GM21737 (cell line): ENCODE results near the gene TRIM28.
"Not testable (repeated sequence)": the region's sequence is repeated elsewhere in the genome, so short reads cannot be mapped to it uniquely, and the experiment has no call there.

Experiments
- ATAC-seq: cut with Tn5 transposase; IDR thresholded peaks from one replicate; pipeline ENCODE4 v1.9.1; 2021; ENCODE audit warnings: mild to moderate bottlenecking, moderate library complexity; ENCODE audit not compliant: unreplicated experiment

TRIM28 gene

DNA sequence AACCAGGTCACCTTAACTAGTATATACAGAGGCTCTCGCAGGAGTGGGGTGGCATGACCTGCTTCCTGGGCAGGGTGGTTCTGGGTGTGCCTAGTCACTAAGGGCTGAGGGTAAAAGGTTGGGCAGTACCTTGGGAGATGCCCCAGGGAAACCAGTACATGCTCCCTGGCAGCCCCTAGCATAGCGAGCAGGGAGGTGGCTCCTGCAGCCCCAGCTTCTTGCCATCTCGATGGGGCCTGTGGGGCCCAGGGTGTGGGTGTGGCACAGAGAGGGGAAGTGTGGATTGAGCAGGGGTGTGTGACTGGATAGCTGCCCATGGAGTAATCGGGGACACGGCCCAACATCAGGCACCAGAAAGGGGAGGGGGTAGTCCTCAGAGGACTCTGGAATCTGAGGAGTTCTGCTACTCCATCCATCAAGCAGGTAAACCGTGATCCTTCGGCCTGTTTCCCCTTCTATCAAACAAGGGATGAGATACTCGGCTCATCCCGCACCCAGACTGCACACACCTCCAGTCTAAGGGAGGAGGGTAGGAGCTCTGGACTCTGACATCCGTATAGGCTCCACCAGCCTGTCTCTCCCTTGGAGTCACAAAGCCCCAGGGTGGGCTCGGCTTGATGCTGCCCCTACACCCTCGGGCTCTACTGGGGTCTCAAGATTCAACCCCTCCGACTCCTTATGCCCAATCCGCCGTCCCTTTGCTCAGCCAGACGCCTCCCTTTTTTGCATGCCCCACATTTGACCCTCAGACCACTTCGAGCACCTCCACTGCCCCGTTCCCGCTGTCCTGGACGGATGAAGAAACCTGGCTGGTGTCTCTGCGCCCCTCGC lies 25.4 kb upstream of the TRIM28 start:
- ATAC-seq, result no peak

DNA sequence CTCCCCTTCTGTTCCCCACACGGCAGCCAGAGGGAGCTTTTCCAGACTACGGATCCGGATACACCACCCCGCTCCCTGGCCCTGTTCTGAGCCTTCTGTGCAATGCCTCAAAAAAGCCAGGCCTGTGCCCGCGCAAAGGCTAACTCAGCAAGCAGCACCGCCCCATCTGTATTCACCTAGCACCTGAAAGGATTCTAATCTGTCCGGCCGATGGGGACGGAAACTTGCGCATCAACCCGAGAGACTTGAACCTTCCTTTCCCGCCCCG lies 24.8 kb upstream of the TRIM28 start:
- ATAC-seq, result no peak

DNA sequence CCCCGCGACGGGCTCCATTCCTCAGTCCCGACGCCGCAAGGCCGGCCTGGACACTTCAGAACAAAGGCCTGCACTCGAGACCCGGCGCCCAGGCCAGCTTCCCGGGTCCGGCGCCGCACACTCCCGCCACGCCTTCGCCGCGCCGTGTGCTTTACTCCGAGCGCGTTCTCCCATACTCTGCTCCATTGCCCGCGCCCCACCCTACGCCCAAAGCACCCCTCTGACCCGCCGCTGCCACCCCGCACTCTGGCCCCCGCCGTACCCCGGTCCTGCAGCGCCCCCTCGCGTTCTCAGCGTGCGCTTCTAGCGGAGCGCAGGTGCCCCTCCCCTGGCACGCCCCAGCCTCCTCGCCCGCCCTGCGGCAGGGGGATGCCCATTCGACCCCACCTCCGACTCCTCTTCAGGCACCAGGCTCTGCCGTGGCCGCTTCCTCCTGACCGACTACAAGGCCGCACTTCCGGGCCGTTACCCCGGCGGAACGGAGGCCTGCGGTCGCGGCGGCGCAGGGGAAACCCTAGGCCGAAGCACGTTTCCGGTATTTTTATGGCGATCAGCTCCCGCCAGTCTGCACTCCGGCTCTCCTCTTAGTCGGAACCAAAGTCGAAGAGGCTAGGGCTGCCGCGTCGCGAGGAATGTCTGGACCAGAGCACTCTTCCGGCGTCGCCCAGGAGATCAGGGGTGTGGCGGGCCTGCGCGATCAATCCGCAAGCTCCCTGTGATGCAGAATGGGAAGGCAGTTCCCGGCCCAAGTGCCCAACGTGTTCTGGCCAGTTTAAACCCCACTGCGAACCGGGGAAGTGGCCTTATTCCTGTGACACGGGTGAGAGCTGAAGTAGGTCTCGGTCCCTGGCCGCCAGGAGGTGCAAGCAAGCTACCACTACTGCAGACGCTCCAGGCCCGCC lies 24.3 kb upstream of the TRIM28 start, which contains the start of gene ZBTB45:
Gene ZBTB45 (minus strand): TSS at position 456 of the 902 bp plus-strand sequence. CDS start 2,137 bp downstream, outside the sequence.
- ATAC-seq, result peak; percentile 75

DNA sequence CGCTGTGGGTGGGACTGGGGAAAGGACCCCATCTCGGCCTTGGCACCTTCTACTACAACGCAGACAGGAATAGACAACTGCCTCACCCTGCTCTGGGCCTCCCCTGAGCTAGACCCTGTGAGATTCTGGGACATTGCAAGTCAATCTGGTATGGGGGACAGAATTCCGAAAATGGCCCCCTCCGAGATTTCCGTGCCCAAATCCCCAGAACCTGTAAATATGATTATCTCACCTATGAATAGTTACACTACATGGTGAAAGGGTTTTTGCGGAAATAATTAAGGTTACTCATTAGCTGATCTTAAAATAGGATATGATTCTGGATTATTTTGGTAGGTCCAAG lies 23.6 kb upstream of the TRIM28 start:
- no peak for ATAC-seq

DNA sequence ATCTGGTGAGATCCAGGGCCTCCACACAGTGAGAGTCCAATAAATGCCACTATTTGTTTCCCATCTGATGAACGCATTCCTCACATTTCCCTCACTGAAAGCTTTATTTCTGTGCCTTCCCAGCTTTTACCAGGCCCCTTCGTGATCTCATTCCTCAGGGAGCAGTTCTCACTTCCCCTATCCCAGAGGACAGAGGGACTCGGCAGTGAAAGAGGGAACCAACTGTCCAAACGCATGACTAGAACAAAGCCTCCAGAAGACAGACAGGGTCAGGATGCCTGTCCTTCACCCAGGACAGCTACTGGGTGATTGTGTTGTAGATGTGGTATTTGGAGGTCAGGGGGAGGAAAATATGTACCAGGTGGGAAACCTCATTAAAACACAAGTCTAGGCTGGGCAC lies 22.2 kb upstream of the TRIM28 start:
- ATAC-seq, result no peak

DNA sequence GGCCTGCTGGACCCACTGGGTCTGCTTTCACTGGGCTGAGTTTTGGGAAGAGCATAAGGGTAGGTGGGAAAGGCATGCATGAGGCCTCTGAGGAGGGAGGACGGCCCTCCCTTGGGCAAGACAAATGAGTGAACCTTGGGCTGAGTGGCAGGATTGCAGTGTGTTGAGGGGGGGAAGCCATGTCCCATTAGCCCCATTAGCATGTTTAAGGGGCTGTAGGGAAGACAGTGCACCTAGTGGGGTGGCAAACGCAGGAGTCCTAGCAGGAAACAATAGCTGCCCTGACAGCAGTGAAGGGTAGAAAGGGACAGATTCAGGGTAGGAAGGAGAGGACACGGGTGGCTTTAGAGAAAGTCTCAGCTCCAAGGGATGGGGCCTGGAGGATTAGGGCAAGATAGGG lies 21.2 kb upstream of the TRIM28 start:
- ATAC-seq, result no peak

DNA sequence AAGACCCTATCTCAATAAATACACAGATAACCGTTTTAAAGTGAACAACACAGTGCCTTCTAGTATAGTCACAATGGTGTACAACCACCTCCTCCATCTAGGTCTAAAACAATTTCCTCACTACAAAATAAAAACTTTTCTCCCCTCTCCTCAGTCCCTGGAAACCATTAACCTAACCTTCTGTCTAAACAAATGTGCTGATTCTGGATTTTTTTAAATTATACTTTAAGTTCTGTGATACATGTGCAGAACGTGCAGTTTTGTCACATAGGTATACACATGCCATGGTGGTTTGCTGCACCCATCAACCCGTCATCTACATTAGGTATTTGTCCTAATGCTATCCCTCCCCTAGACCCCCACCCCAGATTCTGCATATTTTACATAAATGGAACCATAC lies 14.5 kb upstream of the TRIM28 start:
- no peak for ATAC-seq

DNA sequence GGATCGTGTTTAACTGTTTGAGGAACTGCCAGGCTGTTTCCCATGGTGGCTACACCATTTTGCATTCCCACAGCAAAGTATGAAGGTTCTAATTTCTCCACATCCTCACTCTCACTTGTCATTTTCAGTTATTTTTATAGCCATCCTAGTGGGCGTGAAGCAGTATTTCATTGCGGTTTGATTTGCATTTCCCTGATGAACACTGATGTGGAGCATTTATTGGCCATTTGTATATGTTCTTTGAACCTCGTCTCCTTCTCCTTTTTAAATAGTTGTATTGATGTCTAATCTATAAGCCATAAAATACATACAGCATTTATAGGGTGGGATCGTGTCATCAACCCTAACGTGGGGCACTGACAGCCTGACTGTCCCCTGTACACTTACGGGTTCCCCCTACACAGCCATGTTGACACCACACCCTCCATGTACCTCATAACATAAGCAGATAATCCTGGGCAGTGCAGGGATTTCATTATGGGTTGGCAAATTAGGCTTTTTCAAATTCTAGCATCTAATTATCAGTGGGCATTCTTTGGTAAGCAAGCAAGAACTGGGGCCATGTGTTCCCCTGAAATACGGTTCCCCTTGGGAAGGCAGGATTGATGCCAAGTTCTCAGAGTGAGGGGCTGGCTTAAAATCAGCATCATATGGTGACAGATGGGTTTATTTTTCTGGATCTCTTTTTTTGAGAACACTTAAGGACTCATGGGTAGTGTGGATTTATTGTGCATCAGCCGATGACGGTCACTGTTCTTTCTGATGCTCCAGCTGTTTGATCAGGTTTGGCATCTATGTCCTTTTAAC lies 12.6 kb upstream of the TRIM28 start:
- ATAC-seq, result no peak

DNA sequence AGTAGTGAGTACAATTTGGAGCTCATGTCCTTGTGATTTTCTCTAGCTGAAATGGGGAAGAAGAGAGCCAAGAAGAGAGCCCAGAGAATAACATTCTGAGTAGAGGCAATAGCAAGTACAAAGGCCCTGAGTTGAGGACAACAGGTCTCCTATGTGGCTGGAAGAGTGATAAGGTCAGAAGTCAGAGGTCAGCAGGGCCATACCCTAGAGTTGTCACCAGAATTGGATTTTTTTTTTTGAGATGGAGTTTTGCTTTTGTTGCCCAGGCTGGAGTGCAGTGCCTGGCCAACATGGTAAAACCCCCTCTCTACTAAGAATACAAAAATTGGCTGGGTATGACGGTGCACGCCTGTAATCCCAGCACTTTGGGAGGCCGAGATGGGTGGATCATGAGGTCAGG lies 8.0 kb upstream of the TRIM28 start:
- no peak for ATAC-seq

DNA sequence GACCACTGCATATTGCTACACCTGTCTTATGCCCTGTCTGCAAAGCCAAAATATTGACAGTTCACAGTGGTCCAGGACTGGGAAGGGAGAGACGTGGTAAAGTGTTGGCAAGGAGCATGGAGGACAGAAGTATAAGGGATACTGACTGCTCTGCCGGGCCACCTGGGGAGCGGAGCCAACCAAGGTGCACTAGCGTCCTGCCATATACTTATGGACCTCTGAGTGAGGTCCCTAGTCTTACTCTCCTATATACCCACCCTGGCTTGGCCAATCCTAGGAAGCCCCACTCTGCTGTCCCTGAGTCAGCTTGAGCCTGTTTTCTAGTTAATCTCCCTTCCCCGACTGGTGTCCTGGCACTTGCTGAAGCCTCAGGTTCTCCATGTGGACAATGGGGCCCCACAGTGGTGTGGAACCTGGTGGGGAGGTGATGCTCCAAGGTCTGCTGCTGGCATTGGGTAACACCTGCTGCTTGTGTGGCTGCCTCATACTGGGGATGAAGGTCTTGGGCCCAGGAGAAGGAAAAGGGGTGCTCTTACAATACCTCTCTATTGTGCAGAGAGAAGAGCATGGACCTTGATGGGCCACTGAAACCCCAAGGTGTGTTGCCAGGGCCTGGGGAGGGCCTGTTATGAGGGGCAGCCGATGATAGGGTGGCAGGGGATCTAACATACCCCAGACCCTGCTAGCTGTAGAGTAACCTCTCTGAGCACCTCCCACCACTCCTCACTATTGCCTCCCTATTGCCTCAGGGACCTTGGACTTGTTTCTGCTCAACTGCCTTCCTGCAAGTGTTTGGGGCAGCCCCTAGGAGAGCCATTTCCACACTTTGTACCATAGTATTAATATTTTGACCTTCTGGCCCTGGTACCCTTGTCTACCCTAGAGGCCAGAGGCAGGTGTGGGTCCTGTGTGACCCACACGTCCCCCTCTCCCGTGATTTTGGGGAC lies 6.7 kb upstream of the TRIM28 start:
- ATAC-seq, result no peak

DNA sequence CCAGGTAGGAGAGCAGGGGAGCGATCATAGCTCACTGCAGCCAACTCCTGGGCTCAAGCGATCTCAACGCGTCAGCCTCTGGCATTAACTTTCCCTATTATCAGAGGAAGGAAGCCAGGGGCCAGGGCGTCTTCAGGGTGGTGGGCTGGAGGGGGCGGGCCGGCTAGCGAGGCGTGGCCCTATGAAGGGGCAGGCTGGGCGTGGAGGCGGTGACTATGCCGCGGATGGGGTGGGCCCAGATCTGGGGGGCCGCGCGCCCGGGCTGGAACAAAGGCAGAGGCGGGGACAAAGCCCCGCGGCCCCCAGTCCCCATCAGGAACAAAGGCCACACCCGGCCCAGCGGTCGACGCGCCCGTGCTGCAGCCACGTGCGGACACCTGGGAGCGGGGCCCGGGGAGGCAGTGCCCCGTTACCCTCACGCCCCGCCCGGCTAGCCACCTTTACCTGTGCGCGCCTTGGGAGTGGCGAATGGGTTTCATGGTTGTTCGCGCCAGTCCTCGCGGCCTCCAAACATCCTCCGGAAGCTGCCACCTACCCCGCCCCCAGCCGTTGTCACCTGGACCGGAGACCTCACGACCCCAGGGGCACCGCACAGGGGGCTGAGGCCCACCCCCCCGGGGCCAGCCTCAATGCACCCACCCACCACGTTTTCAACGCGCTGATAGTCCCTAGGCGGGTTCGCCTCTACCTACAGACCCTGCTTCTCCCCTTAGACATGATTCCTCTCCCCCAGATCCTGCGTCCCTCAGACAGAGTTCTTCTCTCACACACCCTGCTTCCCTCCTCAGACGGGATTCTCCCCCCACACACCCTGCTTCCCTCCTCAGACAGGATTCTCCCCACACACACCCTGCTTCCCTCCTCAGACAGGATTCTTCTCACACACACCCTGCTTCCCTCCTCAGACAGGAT lies 5.4 kb upstream of the TRIM28 start:
- ATAC-seq, result no peak

DNA sequence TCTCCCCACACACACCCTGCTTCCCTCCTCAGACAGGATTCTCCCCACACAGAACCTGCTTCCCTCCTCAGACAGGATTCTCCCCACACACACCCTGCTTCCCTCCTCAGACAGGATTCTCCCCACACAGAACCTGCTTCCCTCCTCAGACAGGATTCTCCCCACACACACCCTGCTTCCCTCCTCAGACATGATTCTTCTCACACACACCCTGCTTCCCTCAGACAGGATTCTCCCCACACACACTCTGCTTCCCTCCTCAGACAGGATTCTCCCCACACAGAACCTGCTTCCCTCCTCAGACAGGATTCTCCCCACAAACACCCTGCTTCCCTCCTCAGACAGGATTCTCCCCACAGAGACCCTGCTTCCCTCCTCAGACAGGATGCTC lies 4.7 kb upstream of the TRIM28 start:
- ATAC-seq, result not testable (repeated sequence)

DNA sequence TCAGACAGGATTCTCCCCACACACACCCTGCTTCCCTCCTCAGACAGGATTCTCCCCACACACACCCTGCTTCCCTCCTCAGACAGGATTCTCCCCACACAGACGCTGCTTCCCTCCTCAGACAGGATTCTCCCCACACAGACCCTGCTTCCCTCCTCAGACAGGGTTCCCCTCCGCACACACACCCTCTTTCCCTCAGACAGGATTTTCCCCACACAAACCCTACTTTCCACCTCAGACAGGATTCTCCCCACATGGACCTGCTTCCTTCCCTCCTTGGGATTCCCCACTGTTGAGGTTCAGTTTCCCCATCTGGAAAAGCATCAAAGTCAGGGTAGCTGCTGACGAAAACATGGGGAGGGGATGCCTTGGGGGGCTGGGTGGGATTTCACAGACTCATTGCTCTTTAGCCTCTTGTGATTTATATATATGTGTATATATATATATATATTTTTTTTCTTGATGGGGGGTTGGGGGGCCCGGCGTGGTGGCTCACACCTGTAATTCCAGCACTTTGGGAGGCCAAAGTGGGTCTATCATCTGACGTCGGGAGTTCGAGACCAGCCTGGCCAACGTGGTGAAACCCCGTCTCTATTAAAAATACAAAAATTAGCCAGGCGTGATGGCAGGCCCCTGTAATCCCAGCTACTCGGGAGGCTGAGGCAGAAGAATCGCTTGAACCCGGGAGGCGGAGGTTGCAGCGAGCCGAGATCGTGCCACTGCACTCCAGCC lies 1.1 kb upstream of the TRIM28 start:
- not testable (repeated sequence) for ATAC-seq

DNA sequence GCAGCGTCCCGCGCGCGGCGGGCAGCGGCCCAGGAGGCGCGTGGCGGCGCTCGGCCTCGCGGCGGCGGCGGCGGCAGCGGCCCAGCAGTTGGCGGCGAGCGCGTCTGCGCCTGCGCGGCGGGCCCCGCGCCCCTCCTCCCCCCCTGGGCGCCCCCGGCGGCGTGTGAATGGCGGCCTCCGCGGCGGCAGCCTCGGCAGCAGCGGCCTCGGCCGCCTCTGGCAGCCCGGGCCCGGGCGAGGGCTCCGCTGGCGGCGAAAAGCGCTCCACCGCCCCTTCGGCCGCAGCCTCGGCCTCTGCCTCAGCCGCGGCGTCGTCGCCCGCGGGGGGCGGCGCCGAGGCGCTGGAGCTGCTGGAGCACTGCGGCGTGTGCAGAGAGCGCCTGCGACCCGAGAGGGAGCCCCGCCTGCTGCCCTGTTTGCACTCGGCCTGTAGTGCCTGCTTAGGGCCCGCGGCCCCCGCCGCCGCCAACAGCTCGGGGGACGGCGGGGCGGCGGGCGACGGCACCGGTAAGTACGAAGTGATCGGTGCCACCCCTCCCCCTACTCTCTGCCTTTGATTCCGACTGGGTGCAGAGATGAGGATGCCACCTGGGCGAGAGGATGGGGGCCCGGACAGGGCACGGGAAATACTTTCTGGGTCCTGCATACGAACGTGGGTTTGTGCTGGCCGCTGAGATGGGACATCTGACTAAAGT lies 874 bp downstream of the TRIM28 start:
- ATAC-seq, result peak; percentile 38

DNA sequence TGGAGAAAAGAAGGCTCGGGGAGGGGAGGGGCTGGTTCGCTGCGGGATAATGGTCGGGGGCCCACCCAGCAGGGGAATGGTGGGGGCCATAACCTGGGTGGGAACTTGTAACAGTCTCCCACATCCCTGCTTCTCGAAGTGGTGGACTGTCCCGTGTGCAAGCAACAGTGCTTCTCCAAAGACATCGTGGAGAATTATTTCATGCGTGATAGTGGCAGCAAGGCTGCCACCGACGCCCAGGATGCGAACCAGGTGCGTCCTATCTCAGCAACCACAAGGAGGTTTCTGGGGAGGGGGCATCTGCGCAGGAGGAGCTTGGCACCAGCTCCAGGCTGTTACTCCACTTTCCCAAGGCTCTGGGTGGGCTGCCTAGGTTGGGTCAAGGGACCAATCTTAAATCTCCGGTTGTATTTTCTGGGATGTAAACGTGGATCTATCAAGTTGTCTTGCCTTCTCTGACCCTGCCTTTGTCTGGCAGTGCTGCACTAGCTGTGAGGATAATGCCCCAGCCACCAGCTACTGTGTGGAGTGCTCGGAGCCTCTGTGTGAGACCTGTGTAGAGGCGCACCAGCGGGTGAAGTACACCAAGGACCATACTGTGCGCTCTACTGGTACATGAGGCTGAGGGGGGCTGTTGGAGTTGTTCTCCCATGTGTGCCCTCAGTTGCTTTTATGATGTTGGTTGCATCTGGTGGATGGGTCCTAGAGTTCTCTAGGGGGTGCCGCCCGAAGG lies 1.6 kb downstream of the TRIM28 start:
- no peak for ATAC-seq

DNA sequence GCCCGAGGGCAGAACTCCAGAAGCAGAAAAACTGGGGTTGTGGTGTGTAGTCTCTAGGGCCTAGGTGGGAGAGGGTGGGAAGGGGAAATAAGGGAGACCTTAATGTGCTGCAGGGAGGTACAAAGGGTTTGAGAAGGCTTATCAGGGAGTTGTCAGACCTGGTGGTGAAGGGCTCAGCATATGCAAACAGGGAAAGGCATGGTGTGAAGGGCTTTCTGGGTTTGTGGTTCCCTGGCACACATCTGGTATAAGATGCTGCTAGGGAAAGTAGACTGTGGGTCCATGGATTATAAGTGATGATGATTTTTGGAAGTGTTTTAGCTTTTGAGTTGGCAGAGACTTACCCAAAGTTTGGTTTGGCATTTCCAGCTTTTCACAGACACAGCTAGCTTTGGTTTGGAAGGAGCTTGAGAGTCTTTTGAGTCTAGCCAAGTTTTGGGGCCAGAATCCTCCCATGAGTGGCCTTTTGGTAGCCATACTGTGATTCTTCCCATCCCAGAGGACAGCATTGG lies 2.2 kb downstream of the TRIM28 start:
- no peak for ATAC-seq
